IMR-90 (cell line): Measurements from ENCODE around the gene NTN4. TPM values are rescaled to one million over a fixed set of nuclear protein-coding genes. Genes with fewer than 3 reads are reported as not detected.

Experiments used
- ATAC-seq: fragments of 200-7000 bp; cut with Tn5 transposase; 2 replicates; pipeline ENCODE4 v1.9.1; 2020; ENCODE audit warnings: low read depth, mild to moderate bottlenecking, moderate library complexity
- BruUV-seq: library from RNA; stranded (reverse); fragments of 400-500 nt; replicated peaks from 2 replicates; lab custom pipeline; 2021; lab: Mats Ljungman, UMichigan
- CTCF ChIA-PET: fragments of 300-600 bp; formaldehyde crosslinking; extraction: SDS; loops from one replicate; lab custom pipeline; 2021; ENCODE audit warnings: antibody characterized with exemption; lab: Yijun Ruan, JAX
- POLR2A ChIA-PET: fragments of 300-600 bp; sonication (Branson Sonifier 250); formaldehyde crosslinking; loops from one replicate; lab custom pipeline; 2022; ENCODE audit warnings: antibody characterized with exemption; ENCODE audit not compliant: unreplicated experiment; lab: Charles Lee
- DNase-seq: peaks from one replicate; pipeline ENCODE4 v3.0.0; 2013
- H2AFZ ChIP-seq: replicated peaks from 2 replicates; pipeline ENCODE3; 2013; ENCODE audit warnings: low read length, mild to moderate bottlenecking; ENCODE audit not compliant: poor library complexity
- H2AK5ac ChIP-seq: 2 replicates; pipeline ENCODE4 v1.6.1; 2013; ENCODE audit warnings: low read depth, low read length, inconsistent platforms
- H2AK9ac ChIP-seq: replicated peaks from 2 replicates; pipeline ENCODE3; 2013; ENCODE audit warnings: mild to moderate bottlenecking, low read depth, low read length, moderate library complexity; ENCODE audit not compliant: poor library complexity
- H2BK120ac ChIP-seq: 2 replicates; pipeline ENCODE4 v1.6.1; 2013; ENCODE audit warnings: low read depth, low read length, inconsistent platforms
- H2BK15ac ChIP-seq: 3 replicates; pipeline ENCODE4 v1.6.1; 2013; ENCODE audit warnings: low read depth, low read length, inconsistent platforms
- H2BK20ac ChIP-seq: 2 replicates; pipeline ENCODE4 v1.6.1; 2013; ENCODE audit warnings: low read depth, mild to moderate bottlenecking, inconsistent platforms, low read length, moderate library complexity
- H2BK5ac ChIP-seq: 2 replicates; pipeline ENCODE4 v1.6.1; 2013; ENCODE audit warnings: mild to moderate bottlenecking, low read depth, low read length, inconsistent platforms; ENCODE audit not compliant: poor library complexity, severe bottlenecking
- H3K14ac ChIP-seq: replicated peaks from 2 replicates; pipeline ENCODE4 v1.6.1; 2013; ENCODE audit warnings: low read depth, low read length, inconsistent platforms
- H3K18ac ChIP-seq: 2 replicates; pipeline ENCODE4 v1.6.1; 2013; ENCODE audit warnings: low read depth, low read length, control low read depth
- H3K23ac ChIP-seq: 2 replicates; pipeline ENCODE4 v1.6.1; 2013; ENCODE audit warnings: low read depth, low read length, inconsistent platforms
- H3K27ac ChIP-seq: 2 replicates; pipeline ENCODE4 v1.5.1; 2013; ENCODE audit warnings: mild to moderate bottlenecking, control low read depth, low read length; ENCODE audit not compliant: insufficient read depth
- H3K27me3 ChIP-seq: 2 replicates; pipeline ENCODE4 v1.6.1; 2013; ENCODE audit warnings: low read length; ENCODE audit not compliant: control insufficient read depth, insufficient read depth
- H3K36me3 ChIP-seq: 2 replicates; pipeline ENCODE4 v1.6.1; 2013; ENCODE audit warnings: low read length, mixed read lengths; ENCODE audit not compliant: control insufficient read depth, insufficient read depth
- H3K4ac ChIP-seq: 2 replicates; pipeline ENCODE4 v1.6.1; 2013; ENCODE audit warnings: low read depth, low read length, inconsistent platforms
- H3K4me1 ChIP-seq: 2 replicates; pipeline ENCODE4 v1.6.1; 2013; ENCODE audit warnings: low read length, mixed read lengths; ENCODE audit not compliant: control insufficient read depth, insufficient read depth
- H3K4me2 ChIP-seq: 2 replicates; pipeline ENCODE4 v1.6.1; 2013; ENCODE audit warnings: low read depth, mild to moderate bottlenecking, control low read depth, low read length, moderate library complexity
- H3K4me3 ChIP-seq: 2 replicates; pipeline ENCODE4 v1.5.1; 2013; ENCODE audit warnings: low read depth, mild to moderate bottlenecking, control low read depth, low read length, moderate library complexity; ENCODE audit not compliant: insufficient read depth
- H3K56ac ChIP-seq: 2 replicates; pipeline ENCODE4 v1.6.1; 2013; ENCODE audit warnings: low read length, inconsistent platforms; ENCODE audit not compliant: insufficient read depth; ENCODE audit errors: extremely low read depth
- H3K79me1 ChIP-seq, 2 experiments: 2 replicates each; pipeline ENCODE4 v1.6.1; 2013; ENCODE audit warnings: low read length in 2 of 2, inconsistent platforms in 1 of 2, low read depth in 1 of 2
- H3K9ac ChIP-seq: 2 replicates; pipeline ENCODE4 v1.6.1; 2013; ENCODE audit warnings: low read depth, low read length, control low read depth
- H3K9me1 ChIP-seq: 2 replicates; pipeline ENCODE4 v1.6.1; 2013; ENCODE audit warnings: low read length, inconsistent platforms; ENCODE audit not compliant: insufficient read depth
- H3K9me3 ChIP-seq: 2 replicates; pipeline ENCODE4 v1.6.1; 2013; ENCODE audit warnings: low read length; ENCODE audit not compliant: control insufficient read depth, insufficient read depth
- H4K20me1 ChIP-seq: 2 replicates; pipeline ENCODE4 v1.6.1; 2013; ENCODE audit warnings: low read length, inconsistent platforms; ENCODE audit not compliant: insufficient read depth
- H4K5ac ChIP-seq: 2 replicates; pipeline ENCODE4 v1.6.1; 2013; ENCODE audit warnings: mild to moderate bottlenecking, low read depth, low read length, control low read depth
- H4K8ac ChIP-seq, 2 experiments: 2 replicates each; pipeline ENCODE4 v1.6.1; 2013; ENCODE audit warnings: low read depth in 2 of 2, low read length in 2 of 2, control low read depth in 1 of 2, inconsistent platforms in 1 of 2
- H4K91ac ChIP-seq: 2 replicates; pipeline ENCODE4 v1.6.1; 2013; ENCODE audit warnings: low read depth, low read length, inconsistent platforms; ENCODE audit not compliant: insufficient read depth
- BHLHE40 ChIP-seq: fragments of 150-350 bp; IDR thresholded peaks from 2 replicates; pipeline ENCODE4 v1.6.1; 2016; ENCODE audit warnings: mild to moderate bottlenecking, low read depth, low read length
- CEBPB ChIP-seq: IDR thresholded peaks from 2 replicates; pipeline ENCODE4 v1.6.1; 2012; ENCODE audit warnings: low read depth, low read length, improper control_type of control experiment
- CHD1 ChIP-seq: IDR thresholded peaks from 2 replicates; pipeline ENCODE4 v1.6.1; 2012; ENCODE audit warnings: low read depth, low read length, improper control_type of control experiment
- ELK1 ChIP-seq: fragments of 150-350 bp; IDR thresholded peaks from 2 replicates; pipeline ENCODE4 v1.6.1; 2016; ENCODE audit warnings: low read depth, mild to moderate bottlenecking, low read length, moderate library complexity, borderline replicate concordance
- FOS ChIP-seq: fragments of 150-350 bp; IDR thresholded peaks from 2 replicates; pipeline ENCODE4 v1.6.1; 2016; ENCODE audit warnings: low read depth, low read length
- MAFK ChIP-seq: IDR thresholded peaks from 2 replicates; pipeline ENCODE4 v1.6.1; 2012; ENCODE audit warnings: low read depth, low read length, improper control_type of control experiment
- RAD21 ChIP-seq: IDR thresholded peaks from 2 replicates; pipeline ENCODE4 v1.6.1; 2012; ENCODE audit warnings: low read length, improper control_type of control experiment
- RCOR1 ChIP-seq: IDR thresholded peaks from 2 replicates; pipeline ENCODE4 v1.6.1; 2012; ENCODE audit warnings: mild to moderate bottlenecking, low read length, improper control_type of control experiment; ENCODE audit not compliant: insufficient replicate concordance
- RFX5 ChIP-seq: IDR thresholded peaks from 2 replicates; pipeline ENCODE4 v1.8.0; 2012; ENCODE audit warnings: low read depth, mild to moderate bottlenecking, low read length, moderate library complexity
- SMC3 ChIP-seq: fragments of 150-350 bp; IDR thresholded peaks from 2 replicates; pipeline ENCODE4 v1.6.1; 2016; ENCODE audit warnings: low read depth, mild to moderate bottlenecking, antibody characterized with exemption, low read length, moderate library complexity
- USF2 ChIP-seq: fragments of 150-350 bp; IDR thresholded peaks from 2 replicates; pipeline ENCODE4 v1.6.1; 2017; ENCODE audit warnings: mild to moderate bottlenecking, antibody characterized with exemption, low read length, low read depth
- WGBS, 2 experiments: methylation state at CpG; one replicate each; pipeline versions ENCODE4 v1.1.5 to v1.1.7; 2013; ENCODE audit warnings: missing lambda C conversion rate in 2 of 2; ENCODE audit not compliant: insufficient read length in 1 of 2; ENCODE audit errors: extremely low coverage in 2 of 2; 5-methylcytosine and 5-hydroxymethylcytosine counted together
- dilution Hi-C: fragments of 300-500 bp; cut with HindIII; formaldehyde crosslinking; loops from one replicate; pipeline ENCODE4 v1.14.3; 2018; ENCODE audit warnings: low sequenced_read_pairs; ENCODE audit not compliant: unreplicated experiment
- in situ Hi-C: fragments of 300-500 bp; cut with MboI; formaldehyde crosslinking; loops from 3 replicates; pipeline ENCODE4 v1.14.3; 2019; ENCODE audit warnings: low sequenced_read_pairs, inconsistent platforms, mixed read lengths
- intact Hi-C: fragments of 100-400 bp; cut with micrococcal nuclease; formaldehyde crosslinking; loops from 2 replicates; pipeline ENCODE4 v1.10.0; 2022
- polyA plus RNA-seq, 3 experiments: library from polyadenylated mRNA; depleted of rRNA; stranded (reverse); fragments of >200 nt; gene quantifications; 2 replicates each; pipeline ENCODE4 v1.2.3, GENCODE V29; 2012; ENCODE audit warnings: low replicate concordance in 1 of 3
- total RNA-seq: library from RNA; depleted of rRNA; stranded (reverse); fragments of >200 nt; gene quantifications from 2 replicates; pipeline ENCODE4 v1.2.3, GENCODE V29; 2012

The NTN4 gene
- total and polyA plus RNA-seq, 2 of the 4 experiments (the other 2 are of a cell fraction), result 54.6 to 56.6 TPM

GRCh38 chr12:95683418-95683817 is 107.1 kb downstream of the NTN4 start:
- CTCF ChIA-PET, result interaction anchor here (0.6 kb wide), 1 partner anchor 10 kb away, joined by 3 read pairs; no protein-coding TSS in a partner anchor
- in situ Hi-C loops, result no loop called here
- BruUV-seq, result no TSS peak

More at GRCh38 chr12:95683418-95683817, 107.1 kb downstream of the NTN4 start:
- Histone ChIP-seq H2AK5ac (no peak overlapping the region; the same call in 1 of the 2 replicates), H3K4ac (no peak overlapping the region), H2BK20ac (no peak overlapping the region), H4K20me1 (no peaks in the 10 kb centered on the region), H3K79me1 (0 out of 4 replicates have a peak, but pooled peaks cover 0 to 2% of the 10 kb centered on the region in 2 experiments), H3K36me3 (peaks cover 20% of the 10 kb centered on the region), H3K4me1 (no peaks in the 10 kb centered on the region), H3K56ac (no peak overlapping the region), H4K91ac (no peak overlapping the region), H2BK5ac (no peak overlapping the region), H3K9ac (no peak overlapping the region), H3K18ac (no peak overlapping the region), H3K9me3 (no peaks in the 10 kb centered on the region), H2BK120ac (no peak overlapping the region), H2BK15ac (no peak overlapping the region), H2AK9ac (peak overlapping the region; percentile 52), H3K9me1 (peaks cover 5% of the 10 kb centered on the region), H3K23ac (no peak overlapping the region), H3K4me2 (no peak overlapping the region), H3K27ac (no peak overlapping the region), H3K4me3 (no peak overlapping the region), H4K8ac (no peak overlapping the region), H2AFZ (no peak overlapping the region), H3K14ac (no peak overlapping the region), H4K5ac (no peak overlapping the region), H3K27me3 (no peaks in the 10 kb centered on the region)
- dilution Hi-C loops, result no loop called here
- intact Hi-C loops, result no loop called here
- DNase-seq (no peak), ATAC-seq (no peak)
- TF ChIP-seq RFX5 (no peak), ELK1 (no peak), SMC3 (no peak), RCOR1 (no peak), USF2 (no peak), BHLHE40 (no peak), MAFK (no peak), FOS (no peak), RAD21 (no peak), CHD1 (no peak), CEBPB (no peak)
- POLR2A ChIA-PET, result no interaction called here
- WGBS, 2 experiments, result 77% methylated on average over 4 of the region's 10 CpGs; no CpG with 5 or more reads in 1 of the 2 experiments
